Tibial nerve (tissue), 4 donors: Measurements from ENCODE around the gene CES5A. TPM values are rescaled to one million over a fixed set of nuclear protein-coding genes. Genes with fewer than 3 reads are reported as not detected.

ENCODE experiments used
- DNase-seq, 2 donors: peaks; one replicate each; pipeline ENCODE4 v3.0.0-alpha.2; 2019; ENCODE audit warnings: low spot score in 2 of 2
- H3K27ac ChIP-seq, 4 donors: fragments of 200-600 bp; sonication (generic) in 3 of 4; one replicate each; pipeline ENCODE4 v1.5.1; 2017 to 2019; ENCODE audit warnings: mild to moderate bottlenecking in 1 of 4
- H3K27me3 ChIP-seq, 2 donors: fragments of 200-600 bp; sonication (generic) in 1 of 2; one replicate each; pipeline versions ENCODE4 v1.5.1 to v1.6.0; 2017 to 2019
- H3K36me3 ChIP-seq, 3 donors: fragments of 200-600 bp; sonication (generic); one replicate each; pipeline ENCODE4 v1.5.1; 2018 to 2019
- H3K4me1 ChIP-seq, 4 donors: fragments of 200-600 bp; sonication (generic) in 3 of 4; one replicate each; pipeline ENCODE4 v1.5.1; 2017 to 2019
- H3K4me3 ChIP-seq, 4 donors: fragments of 200-600 bp; sonication (generic) in 3 of 4; one replicate each; pipeline ENCODE4 v1.5.1; 2017 to 2019; ENCODE audit warnings: mild to moderate bottlenecking in 1 of 4, moderate library complexity in 1 of 4
- H3K9me3 ChIP-seq, 4 donors: fragments of 200-600 bp; sonication (generic) in 3 of 4; one replicate each; pipeline ENCODE4 v1.5.1; 2017 to 2019
- EP300 ChIP-seq, 2 donors: sonication (generic); formaldehyde crosslinking; IDR thresholded peaks; one replicate each; pipeline ENCODE4 v1.6.1; 2017; ENCODE audit warnings: antibody characterized with exemption in 2 of 2, mild to moderate bottlenecking in 1 of 2
- POLR2A ChIP-seq, 2 donors: fragments of 450-650 bp; IDR thresholded peaks; one replicate each; pipeline ENCODE4 v1.6.1; 2017; ENCODE audit warnings: antibody characterized with exemption in 2 of 2, mild to moderate bottlenecking in 2 of 2, moderate library complexity in 2 of 2
- WGBS, 2 donors: methylation state at CpG; one replicate each; pipeline ENCODE4 v1.1.5; 2018; 5-methylcytosine and 5-hydroxymethylcytosine counted together
- total RNA-seq, 4 donors: library from RNA; depleted of rRNA; stranded (reverse); fragments of >200 nt; gene quantifications; one replicate each; pipeline ENCODE4 v1.1.0, GENCODE V29; 2016
- TF ChIP-seq, protein P1 (sequence below), 5 experiments: fragments of 200-600 bp in 3 of 5; fragments of 450-650 bp in 2 of 5; sonication (generic) in 3 of 5; IDR thresholded peaks; one replicate each; pipeline ENCODE4 v1.5.1; 2016 to 2019; ENCODE audit warnings: antibody characterized with exemption in 5 of 5, mild to moderate bottlenecking in 3 of 5, moderate library complexity in 2 of 5

The CES5A gene, protein sequence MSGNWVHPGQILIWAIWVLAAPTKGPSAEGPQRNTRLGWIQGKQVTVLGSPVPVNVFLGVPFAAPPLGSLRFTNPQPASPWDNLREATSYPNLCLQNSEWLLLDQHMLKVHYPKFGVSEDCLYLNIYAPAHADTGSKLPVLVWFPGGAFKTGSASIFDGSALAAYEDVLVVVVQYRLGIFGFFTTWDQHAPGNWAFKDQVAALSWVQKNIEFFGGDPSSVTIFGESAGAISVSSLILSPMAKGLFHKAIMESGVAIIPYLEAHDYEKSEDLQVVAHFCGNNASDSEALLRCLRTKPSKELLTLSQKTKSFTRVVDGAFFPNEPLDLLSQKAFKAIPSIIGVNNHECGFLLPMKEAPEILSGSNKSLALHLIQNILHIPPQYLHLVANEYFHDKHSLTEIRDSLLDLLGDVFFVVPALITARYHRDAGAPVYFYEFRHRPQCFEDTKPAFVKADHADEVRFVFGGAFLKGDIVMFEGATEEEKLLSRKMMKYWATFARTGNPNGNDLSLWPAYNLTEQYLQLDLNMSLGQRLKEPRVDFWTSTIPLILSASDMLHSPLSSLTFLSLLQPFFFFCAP
- total RNA-seq: not detected

DNA sequence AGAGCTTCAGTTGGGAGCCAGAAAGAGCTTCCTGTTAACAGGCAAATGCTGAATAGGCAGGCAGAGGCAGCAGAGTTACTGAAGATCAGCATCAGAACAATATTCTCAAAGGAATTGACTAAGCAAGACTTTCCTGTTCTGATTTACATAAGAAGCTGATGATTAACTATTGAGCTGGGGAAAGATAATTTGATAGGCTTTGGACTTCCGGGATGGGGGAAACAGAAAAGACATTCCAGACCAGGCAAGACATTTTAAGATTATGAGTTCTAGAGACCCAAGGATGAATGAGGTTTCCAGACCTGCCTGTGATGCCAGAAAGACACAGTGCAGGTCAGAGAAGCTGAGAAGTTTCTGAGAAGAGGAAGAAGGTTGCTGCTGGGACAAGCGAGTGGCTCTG is at the start of gene CES5A:
Gene CES5A, minus strand, starts transcription at position 101 of the 400 bp plus-strand sequence. CDS start 152 bp downstream, outside the sequence.
- WGBS, 2 donors: 69 to 81% methylated on average over 2 of the region's 2 CpGs

DNA sequence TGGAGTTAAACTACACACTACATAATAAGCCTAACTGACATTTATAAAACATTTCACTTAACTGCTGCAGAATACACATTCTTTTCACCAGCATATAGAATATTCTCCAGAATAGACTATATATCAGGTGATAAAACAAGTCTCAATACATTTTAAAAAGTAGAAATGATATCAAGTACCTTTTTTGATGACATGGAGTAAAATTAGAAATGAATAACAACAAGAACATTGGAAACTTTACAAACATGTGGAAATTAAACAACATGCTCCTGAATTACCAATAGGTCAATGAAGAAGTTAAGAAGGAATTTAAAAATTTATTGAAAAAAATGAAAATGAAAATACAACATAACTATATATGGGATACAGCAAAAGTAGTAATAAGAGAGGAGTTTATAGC is 47.5 kb upstream of the CES5A start:
- H3K36me3 ChIP-seq: no peaks in the 10 kb centered on the region
- no peak for DNase-seq
- H3K4me1 ChIP-seq: no peaks in the 10 kb centered on the region
- TF ChIP-seq EP300 (IDR thresholded peaks at IDR 0.05) (no peak), POLR2A (IDR thresholded peaks at IDR 0.05) (no peak)
- TF ChIP-seq, protein P1, sequence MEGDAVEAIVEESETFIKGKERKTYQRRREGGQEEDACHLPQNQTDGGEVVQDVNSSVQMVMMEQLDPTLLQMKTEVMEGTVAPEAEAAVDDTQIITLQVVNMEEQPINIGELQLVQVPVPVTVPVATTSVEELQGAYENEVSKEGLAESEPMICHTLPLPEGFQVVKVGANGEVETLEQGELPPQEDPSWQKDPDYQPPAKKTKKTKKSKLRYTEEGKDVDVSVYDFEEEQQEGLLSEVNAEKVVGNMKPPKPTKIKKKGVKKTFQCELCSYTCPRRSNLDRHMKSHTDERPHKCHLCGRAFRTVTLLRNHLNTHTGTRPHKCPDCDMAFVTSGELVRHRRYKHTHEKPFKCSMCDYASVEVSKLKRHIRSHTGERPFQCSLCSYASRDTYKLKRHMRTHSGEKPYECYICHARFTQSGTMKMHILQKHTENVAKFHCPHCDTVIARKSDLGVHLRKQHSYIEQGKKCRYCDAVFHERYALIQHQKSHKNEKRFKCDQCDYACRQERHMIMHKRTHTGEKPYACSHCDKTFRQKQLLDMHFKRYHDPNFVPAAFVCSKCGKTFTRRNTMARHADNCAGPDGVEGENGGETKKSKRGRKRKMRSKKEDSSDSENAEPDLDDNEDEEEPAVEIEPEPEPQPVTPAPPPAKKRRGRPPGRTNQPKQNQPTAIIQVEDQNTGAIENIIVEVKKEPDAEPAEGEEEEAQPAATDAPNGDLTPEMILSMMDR (IDR thresholded peaks at IDR 0.05): no peak
- no peak overlapping the region for H3K4me3 ChIP-seq
- H3K27me3 ChIP-seq: no peaks in the 10 kb centered on the region
- H3K27ac ChIP-seq: no peak overlapping the region
- H3K9me3 ChIP-seq: peaks cover 0 to 15% (median 0%) of the 10 kb centered on the region in 4 donors

More for the DNA sequence above, at the start of gene CES5A:
- H3K36me3 ChIP-seq: no peaks in the 10 kb centered on the region
- no peak within 1 kb of the TSS for H3K27ac ChIP-seq
- no peak within 1 kb of the TSS for H3K4me3 ChIP-seq
- H3K9me3 ChIP-seq: no peaks in the 10 kb centered on the region
- peaks cover 0 to 4% of the 10 kb centered on the region in 2 donors for H3K27me3 ChIP-seq
- TF ChIP-seq EP300 (IDR thresholded peaks at IDR 0.05): no peak
- TF ChIP-seq, protein P1 (IDR thresholded peaks at IDR 0.05): no peak
- TF ChIP-seq POLR2A (IDR thresholded peaks at IDR 0.05): no peak
- no peak for DNase-seq
- no peaks in the 10 kb centered on the region for H3K4me1 ChIP-seq

DNA sequence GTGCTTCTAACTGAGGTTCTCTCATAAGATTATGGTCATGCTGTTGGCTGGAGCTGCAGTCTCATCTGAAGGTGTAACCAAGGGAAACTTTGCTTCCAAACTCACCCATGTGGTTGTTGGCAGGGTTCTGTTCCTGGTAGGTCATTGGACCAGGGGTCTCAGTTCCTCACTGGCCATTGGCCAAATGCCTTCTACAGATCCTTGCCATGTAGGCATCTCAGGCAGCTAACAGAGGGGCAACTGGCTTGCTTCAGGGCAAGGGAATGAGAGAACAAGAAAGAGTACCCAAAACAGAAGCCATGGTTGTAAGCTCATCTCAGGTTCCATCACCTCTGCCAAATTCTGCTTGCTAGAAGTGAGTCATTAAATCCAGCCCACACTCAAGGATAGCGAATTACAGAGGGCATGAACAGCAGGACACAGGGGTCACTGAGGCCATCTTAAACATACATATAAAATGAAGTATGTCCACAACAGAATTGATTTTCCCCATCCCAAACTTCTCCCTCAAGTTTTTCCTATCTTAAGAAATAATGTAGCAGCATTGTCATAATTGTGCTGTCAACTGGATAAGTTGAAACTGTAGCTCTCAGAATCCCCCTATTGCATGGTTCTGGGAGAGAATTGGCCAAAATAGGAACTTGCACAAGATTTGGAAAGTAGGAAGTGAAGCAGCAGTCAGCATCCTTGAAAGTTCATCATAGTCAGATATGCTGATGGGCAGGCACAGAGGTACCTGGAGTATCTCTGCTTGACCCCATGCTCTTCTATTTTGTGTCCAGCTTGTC is 42.4 kb upstream of the CES5A start:
- Histone ChIP-seq H3K27ac (no peak overlapping the region), H3K9me3 (peaks cover 0 to 15% (median 0%) of the 10 kb centered on the region in 4 donors), H3K4me3 (no peak overlapping the region), H3K4me1 (no peaks in the 10 kb centered on the region), H3K36me3 (no peaks in the 10 kb centered on the region), H3K27me3 (no peaks in the 10 kb centered on the region)
- 60 to 62% methylated on average over 1 of the region's 1 CpG for WGBS, 2 donors
- TF ChIP-seq, protein P1 (IDR thresholded peaks at IDR 0.05): no peak
- TF ChIP-seq EP300 (IDR thresholded peaks at IDR 0.05) (no peak), POLR2A (IDR thresholded peaks at IDR 0.05) (no peak)
- no peak for DNase-seq

DNA sequence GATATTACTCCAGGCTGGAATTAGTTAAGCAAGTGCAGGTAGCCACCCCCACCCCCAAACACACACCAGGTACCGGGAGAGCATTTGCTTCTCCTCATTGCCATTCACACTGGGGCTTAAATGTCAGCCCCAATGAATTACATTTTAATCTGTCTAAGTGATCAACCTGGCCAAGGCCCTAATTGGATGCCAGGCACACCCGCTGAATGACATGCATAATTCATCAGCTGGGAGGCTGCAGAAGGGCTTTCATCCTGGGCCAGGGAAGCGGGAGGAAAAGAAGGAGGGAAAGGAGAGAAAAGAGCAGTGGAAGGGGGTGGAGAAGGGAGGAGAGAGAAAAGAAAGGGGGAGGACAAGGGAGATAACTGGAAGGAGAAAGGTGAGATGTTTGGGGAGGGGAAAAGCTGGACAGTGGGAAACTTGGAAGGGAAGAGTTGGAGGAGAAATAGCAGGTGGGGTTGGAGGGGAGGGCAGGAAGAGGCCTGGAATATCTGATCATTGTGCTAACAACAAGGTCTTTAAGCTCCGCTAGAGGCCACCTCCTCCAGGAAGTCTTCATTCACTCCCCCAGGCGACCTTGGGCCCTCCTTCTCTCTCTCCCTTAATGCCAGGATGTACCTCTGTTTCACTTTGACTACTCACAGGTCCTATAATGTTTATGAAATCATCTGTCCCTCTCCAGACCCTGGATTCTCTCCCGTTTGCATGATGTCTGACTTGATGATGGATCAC is 40.1 kb upstream of the CES5A start:
- 56 to 60% methylated on average over 6 of the region's 6 CpGs for WGBS, 2 donors
- TF ChIP-seq EP300 (IDR thresholded peaks at IDR 0.05) (no peak), POLR2A (IDR thresholded peaks at IDR 0.05) (no peak)
- TF ChIP-seq, protein P1 (IDR thresholded peaks at IDR 0.05): no peak
- H3K4me1 ChIP-seq: no peaks in the 10 kb centered on the region
- H3K9me3 ChIP-seq: peaks cover 0 to 11% (median 0%) of the 10 kb centered on the region in 4 donors
- H3K4me3 ChIP-seq: no peak overlapping the region
- no peaks in the 10 kb centered on the region for H3K27me3 ChIP-seq
- no peaks in the 10 kb centered on the region for H3K36me3 ChIP-seq
- no peak for DNase-seq
- H3K27ac ChIP-seq: no peak overlapping the region
